ENCODE measurements around the gene GIGYF1. TPM values are rescaled to one million over a fixed set of nuclear protein-coding genes. Genes with fewer than 3 reads are reported as not detected.

Gene GIGYF1
- total and polyA plus RNA-seq, 2 donors (not counting 3 experiments of a cell fraction or from before 2014, with no cell fraction given), result 13.6 to 46.3 TPM

DNA sequence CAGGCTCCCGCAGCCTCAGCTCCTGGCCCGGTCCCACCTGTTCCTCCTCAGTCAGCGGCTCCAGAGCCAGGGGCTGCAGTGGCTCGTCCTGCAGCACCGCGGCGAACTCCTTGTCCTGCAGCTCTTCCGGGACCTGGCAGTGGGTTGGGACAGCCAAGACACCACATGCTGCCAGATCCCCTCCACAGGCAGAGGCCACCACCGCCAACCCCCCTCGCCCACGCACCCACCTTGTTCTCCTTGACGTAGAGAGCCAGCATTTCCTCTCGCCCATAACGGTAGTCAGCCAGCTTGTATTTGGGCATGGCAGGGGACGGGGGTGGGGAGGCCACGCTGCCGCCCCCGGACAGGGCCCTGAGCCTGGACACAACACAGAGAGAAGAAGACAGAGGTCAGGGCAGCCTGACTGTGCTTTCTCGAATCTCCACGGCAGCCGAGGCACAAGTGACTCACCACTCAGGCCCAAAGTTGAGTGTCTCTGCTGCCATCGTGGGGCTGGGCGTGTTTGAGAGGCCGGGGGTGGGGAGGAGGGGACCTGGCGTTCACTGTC is 6.2 kb downstream of the GIGYF1 start:
- DNase-seq (ENCODE audit: low read depth, low spot score) (no peak), FAIRE-seq (no peak)
- H3K27me3 ChIP-seq (ENCODE audit: control insufficient read depth in 2 of 2, insufficient read depth in 2 of 2, low read length in 2 of 2), result no peaks in the 10 kb centered on the region
- ChIA-PET CTCF (no interaction called here), POLR2A (no interaction called here)
- peaks cover 2% of the 10 kb centered on the region for H4K20me1 ChIP-seq (replicated peaks; ENCODE audit: control insufficient read depth, extremely low read depth, insufficient read depth, low read length)
- no peak overlapping the region for H3K27ac ChIP-seq (ENCODE audit: insufficient read depth, low read depth, low read length)
- peaks cover 11% of the 10 kb centered on the region for H3K4me1 ChIP-seq (ENCODE audit: control insufficient read depth, extremely low read depth, insufficient read depth, low read length)
- no peak overlapping the region for H2AFZ ChIP-seq (ENCODE audit: low read depth, low read length)
- no peak overlapping the region for H3K9ac ChIP-seq (replicated peaks; ENCODE audit: extremely low read depth, insufficient read depth, low read length)
- no peaks in the 10 kb centered on the region for H3K9me3 ChIP-seq (replicated peaks; ENCODE audit: control insufficient read depth, insufficient read depth, low read length)
- BruUV-seq (replicated peaks), result no TSS peak
- intact Hi-C loops (cut with micrococcal nuclease), result no loop called here
- peaks cover 39% of the 10 kb centered on the region for H3K79me2 ChIP-seq (ENCODE audit: control insufficient read depth, insufficient read depth, low read length)
- H3K36me3 ChIP-seq (ENCODE audit: control insufficient read depth in 2 of 2, extremely low read depth in 1 of 2, insufficient read depth in 2 of 2, low read length in 2 of 2), result peaks cover 3 to 53% of the 10 kb centered on the region in 2 experiments
- dilution Hi-C loops (cut with MboI; ENCODE audit: extremely low pct_ligation_motif_present, low sequenced_read_pairs), result no loop called here
- TF ChIP-seq, protein P1, sequence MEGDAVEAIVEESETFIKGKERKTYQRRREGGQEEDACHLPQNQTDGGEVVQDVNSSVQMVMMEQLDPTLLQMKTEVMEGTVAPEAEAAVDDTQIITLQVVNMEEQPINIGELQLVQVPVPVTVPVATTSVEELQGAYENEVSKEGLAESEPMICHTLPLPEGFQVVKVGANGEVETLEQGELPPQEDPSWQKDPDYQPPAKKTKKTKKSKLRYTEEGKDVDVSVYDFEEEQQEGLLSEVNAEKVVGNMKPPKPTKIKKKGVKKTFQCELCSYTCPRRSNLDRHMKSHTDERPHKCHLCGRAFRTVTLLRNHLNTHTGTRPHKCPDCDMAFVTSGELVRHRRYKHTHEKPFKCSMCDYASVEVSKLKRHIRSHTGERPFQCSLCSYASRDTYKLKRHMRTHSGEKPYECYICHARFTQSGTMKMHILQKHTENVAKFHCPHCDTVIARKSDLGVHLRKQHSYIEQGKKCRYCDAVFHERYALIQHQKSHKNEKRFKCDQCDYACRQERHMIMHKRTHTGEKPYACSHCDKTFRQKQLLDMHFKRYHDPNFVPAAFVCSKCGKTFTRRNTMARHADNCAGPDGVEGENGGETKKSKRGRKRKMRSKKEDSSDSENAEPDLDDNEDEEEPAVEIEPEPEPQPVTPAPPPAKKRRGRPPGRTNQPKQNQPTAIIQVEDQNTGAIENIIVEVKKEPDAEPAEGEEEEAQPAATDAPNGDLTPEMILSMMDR (IDR thresholded peaks at IDR 0.05; ENCODE audit: extremely low read depth in 1 of 2, insufficient read depth in 1 of 2, low read depth in 1 of 2, low read length in 2 of 2), result no peak
- TF ChIP-seq GATA2 (IDR thresholded peaks at IDR 0.05; ENCODE audit: insufficient read depth, insufficient read length, low read depth, low read length) (no peak), MYC (IDR thresholded peaks at IDR 0.05; ENCODE audit: low read depth, low read length) (no peak), POLR2AphosphoS5 (IDR thresholded peaks at IDR 0.05; ENCODE audit: insufficient read depth, low read depth, low read length) (no peak), POLR2A (IDR thresholded peaks at IDR 0.05; ENCODE audit: low read depth, low read length) (no peak), EZH2 (IDR thresholded peaks at IDR 0.05; ENCODE audit: borderline replicate concordance, low read depth, low read length, severe bottlenecking) (no peak), JUN (IDR thresholded peaks at IDR 0.05; ENCODE audit: borderline replicate concordance, insufficient read depth, insufficient read length, low read depth) (no peak)
- TF ChIP-seq, protein P2, sequence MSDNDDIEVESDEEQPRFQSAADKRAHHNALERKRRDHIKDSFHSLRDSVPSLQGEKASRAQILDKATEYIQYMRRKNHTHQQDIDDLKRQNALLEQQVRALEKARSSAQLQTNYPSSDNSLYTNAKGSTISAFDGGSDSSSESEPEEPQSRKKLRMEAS (IDR thresholded peaks at IDR 0.05; ENCODE audit: insufficient read depth, insufficient read length), result no peak
- H3K4me3 ChIP-seq (replicated peaks in 1 of 3; ENCODE audit: insufficient read depth in 1 of 3, low read depth in 1 of 3, low read length in 3 of 3), result no peak overlapping the region
- H3K4me2 ChIP-seq (ENCODE audit: insufficient read depth, low read length), result no peak overlapping the region
- H3K9me1 ChIP-seq (replicated peaks; ENCODE audit: control insufficient read depth, extremely low read depth, insufficient read depth, low read length), result no peaks in the 10 kb centered on the region

Data from endothelial cell of umbilical vein (primary cell).